HG03469 (cell line): ENCODE data around the gene UBE4B.

Source experiments
- ATAC-seq: cut with Tn5 transposase; IDR thresholded peaks from one replicate; pipeline ENCODE4 v1.9.1; 2021; ENCODE audit warnings: mild to moderate bottlenecking, moderate library complexity, moderate number of reproducible peaks; ENCODE audit not compliant: unreplicated experiment

The UBE4B gene

DNA sequence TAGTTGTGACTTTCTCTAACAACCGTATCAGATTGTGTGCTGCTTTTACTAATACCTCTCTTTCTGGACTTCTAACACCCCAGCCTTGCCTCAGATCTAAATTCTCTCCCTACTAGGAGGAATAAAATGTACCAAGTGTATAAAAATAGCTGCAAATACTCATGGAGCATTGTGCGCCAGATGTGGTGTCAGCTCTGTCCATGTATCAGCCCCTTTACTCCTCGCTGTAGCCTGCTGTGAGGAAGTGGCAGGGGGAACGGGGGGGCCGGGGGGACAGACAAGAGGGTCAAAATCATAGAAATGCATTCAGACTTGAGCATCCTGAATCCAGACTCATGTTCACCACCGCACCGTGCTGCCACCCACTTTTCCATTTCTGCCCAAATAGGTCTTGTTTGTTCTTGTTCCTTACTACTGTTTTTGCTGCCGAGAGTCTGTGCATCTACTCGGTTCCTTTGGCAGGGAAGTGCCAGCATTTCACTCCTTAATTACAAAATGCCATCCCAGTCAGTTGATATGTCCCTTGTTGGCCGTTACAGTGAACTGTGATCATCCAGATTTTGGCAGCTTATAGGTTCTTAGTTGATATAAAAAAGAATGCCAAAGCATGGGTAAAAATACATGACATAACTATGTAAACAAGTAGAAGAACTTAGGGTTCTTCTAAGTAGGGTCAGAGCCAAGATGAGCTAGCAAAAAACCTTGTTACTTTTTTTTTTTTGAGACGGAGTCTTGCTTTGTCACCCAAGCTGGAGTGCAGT is 76.4 kb downstream of the UBE4B start:
- no peak for ATAC-seq

DNA sequence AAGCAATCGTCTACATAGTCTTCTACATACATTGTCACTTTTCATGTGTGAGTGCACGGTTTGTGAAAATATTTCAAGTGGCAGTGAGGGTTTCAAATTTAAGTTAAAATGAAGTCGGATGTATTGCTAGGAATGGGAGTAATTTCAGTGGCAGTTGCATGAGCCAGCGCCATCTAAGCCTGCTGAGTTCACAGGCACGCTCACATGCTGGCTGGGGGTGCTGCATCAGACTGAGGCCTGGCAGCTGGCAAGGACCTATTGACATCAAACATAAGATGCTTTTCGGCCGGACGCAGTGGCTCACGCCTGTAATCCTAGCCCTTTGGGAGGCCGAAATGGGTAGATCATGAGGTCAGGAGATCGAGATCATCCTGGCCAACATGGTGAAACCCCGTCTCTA is 80.7 kb downstream of the UBE4B start:
- no peak for ATAC-seq

- no peak for ATAC-seq
These were observed 82.0 kb downstream of the UBE4B start for GRCh38 chr1:10114746-10115145.

DNA sequence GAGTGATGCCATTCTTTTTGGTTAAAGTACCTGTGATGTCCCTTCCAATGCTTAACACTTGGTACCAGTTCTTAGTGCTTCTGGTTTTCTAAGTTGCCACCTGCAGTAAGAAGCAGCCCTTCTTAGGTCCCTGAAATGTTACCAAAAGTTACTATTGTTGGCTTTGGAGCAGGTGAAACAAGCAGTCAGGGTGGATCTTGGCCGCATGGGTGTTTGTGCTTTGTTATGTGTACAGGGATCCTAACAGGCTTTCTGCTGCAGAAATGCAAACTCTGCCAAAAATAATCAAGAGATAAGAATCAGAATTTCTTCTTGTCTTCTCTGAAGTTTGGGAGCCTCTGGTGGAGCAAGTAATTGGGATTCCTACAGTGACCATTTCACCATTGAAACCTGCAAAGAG is 84.4 kb downstream of the UBE4B start:
- no peak for ATAC-seq

GRCh38 chr1:10117865-10118264 is 85.1 kb downstream of the UBE4B start:
- ATAC-seq: no peak

DNA sequence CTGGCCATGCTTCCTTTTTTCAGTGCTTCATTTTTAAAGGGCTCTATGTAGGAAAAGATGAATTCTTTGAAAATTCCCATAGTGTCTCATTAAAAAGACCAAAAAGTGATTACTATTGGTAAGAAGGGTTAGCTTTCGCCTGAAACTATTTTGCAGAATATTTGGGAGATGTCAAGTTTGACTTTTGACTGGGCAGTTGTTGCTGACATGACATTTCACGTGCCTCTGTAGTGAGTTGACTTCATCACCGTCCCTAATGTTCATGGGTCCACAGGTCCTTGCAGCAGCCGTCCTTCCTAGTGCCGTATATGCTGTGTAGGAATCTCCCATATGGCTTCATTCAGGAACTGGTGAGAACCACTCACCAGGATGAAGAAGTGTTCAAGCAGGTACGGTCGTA is 88.9 kb downstream of the UBE4B start:
- no peak for ATAC-seq

GRCh38 chr1:10122926-10123325 is 90.2 kb downstream of the UBE4B start:
- no peak for ATAC-seq

DNA sequence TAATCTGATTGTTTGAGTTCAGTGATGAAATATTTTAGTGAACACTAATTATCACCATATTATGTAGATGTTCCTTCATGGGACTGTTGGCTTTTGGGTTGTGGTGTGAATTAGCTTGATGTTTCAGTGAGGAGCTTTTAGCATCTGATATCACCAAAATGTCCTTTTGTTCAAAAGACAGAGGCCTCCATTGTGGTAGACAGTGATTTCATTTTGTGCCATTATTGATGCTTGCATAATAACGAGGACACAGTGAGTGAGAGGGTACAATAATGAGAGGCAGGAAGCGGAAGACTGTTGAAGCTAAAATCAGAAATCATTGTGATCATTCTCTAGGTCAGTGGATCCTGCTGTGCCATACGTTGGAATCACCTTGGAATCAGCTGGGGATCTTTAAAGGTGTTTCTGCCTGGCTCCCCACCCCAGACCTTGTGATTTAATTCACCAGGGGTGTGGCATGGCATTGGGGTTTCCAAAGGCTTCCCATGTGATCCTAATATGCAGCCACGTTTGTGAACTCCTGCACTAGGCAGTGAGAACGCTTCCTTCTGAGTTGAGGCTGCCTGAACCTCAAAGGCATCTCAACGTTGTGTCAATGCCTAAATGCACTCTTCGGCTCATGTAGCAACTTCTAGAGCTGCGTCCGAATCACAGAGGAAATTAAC is 95.5 kb downstream of the UBE4B start:
- ATAC-seq: no peak

- ATAC-seq: no peak
These were observed 99.6 kb downstream of the UBE4B start for GRCh38 chr1:10132316-10132715.

DNA sequence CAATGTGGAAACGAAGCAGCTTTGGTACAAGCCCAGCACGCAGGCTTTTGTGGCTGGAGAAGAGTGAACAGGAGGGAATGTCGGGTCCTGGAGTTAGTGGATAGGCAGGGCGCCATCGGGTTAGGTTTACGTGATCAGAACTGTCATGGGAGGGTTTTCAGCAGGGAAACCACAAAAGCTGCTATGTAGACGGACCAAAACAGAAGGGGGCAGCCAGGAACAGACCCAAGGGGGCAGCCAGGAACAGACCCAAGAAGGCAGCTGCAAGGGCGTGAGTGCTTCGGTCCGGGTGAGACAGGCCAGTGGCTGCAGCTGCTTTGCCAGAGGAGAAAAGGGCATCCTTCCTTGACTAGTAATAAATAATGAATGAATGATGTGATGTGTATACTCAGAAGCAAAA is 100.1 kb downstream of the UBE4B start:
- ATAC-seq: no peak

DNA sequence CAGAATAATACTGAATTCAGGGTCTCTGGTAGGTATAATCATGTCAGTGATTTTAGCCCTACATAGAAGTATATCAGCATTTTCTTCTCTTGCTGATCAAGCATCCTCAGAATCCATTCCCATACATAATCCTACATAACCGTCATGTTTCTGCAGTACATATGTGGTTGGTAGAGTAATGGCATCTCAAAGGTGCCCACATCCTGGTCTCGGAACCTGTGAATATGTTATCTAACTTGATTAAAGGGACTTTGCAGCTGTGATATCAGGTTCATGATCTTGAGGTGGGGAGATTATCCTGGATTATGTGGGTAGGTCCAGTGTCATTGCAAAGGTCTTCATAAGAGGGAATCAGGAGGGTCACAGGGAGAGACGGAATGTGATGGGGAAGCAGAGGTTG is 108.2 kb downstream of the UBE4B start:
- no peak for ATAC-seq

GRCh38 chr1:10143961-10144485 is 111.3 kb downstream of the UBE4B start:
- no peak for ATAC-seq

GRCh38 chr1:10146391-10146790 is 113.6 kb downstream of the UBE4B start:
- ATAC-seq: no peak

DNA sequence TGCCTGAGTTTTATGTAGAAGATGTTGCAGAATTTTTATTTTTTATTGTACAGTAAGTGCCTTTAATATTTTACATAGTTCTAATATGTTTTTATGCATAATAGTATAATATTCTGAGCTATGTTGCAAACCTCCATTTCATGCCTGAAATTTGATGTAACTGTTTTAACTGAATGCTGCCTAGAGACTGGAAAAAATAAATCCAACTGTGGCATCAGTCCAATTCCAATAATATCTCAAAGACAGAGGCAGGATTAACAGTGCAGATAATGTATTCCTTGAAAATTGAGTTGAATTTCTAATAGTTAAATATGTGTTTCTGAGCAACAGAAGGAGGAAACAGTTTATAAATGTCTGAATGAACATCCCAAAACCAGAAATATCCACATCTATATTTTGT is 116.5 kb downstream of the UBE4B start:
- no peak for ATAC-seq

GRCh38 chr1:10152709-10153284 is 120.0 kb downstream of the UBE4B start:
- no peak for ATAC-seq

GRCh38 chr1:10155087-10155712 is 122.4 kb downstream of the UBE4B start:
- no peak for ATAC-seq

GRCh38 chr1:10160173-10160572 is 127.4 kb downstream of the UBE4B start:
- no peak for ATAC-seq

DNA sequence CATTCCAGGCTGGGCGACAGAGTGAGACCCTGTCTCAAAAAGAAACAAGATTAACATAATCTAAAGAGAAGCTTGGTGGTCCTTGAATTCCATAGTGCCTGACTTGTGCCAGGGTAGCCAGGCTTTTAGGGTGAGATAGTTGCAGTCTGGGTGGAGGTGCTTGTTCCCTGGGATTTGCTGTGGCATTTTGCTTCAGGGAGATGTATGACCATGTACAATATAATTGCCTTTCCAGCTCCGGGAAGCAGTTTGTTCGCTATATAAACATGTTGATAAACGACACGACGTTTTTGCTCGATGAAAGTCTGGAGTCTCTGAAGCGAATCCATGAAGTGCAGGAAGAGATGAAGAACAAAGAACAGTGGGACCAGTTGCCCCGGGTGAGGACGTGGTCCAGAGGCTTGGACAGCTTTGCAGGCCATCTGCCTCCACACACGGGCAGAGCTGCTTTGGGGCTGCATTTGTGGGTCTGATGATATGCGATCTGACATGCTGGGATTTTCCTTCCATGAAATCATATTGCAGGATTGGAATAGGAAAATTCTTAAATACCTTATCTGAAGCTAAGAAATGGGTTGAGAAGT is 128.2 kb downstream of the UBE4B start:
- ATAC-seq: no peak

DNA sequence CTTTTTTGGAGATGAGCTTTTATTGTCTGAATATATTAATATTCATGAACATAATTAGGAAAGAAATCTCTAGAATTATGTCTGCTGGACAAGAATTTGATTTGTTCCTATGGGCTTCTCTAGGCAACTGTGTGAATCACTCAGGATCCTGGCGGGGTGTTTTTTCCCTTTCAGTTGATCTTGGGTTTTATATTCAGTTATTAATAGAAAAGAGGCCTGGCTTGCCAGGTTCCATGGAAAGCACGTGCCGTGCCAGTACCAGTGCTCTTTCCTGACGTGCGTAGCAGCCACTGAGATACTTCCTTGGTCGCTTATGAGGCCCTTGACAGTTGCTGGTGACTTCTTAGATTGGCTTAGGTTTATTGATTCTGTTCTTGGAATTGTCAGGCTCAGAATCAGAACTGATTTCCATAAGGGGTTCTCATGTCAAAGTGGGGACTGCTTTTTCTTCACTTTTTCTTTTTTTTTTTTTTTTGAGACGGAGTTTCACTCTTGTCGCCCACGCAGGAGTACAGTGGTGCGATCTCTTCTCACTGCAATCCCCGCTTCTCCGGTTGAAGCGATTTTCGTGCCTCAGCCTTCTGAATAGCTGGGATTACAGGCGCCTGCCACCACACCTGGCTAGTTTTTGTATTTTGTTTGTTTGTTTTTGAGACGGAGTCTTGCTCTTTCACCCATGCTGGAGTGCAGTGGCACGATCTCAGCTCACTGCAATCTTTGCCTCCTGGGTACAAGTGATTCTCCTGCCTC is 129.0 kb downstream of the UBE4B start:
- no peak for ATAC-seq

GRCh38 chr1:10168912-10169514 is 136.3 kb downstream of the UBE4B start:
- no peak for ATAC-seq
